Nephron (organoid): ENCODE results near the gene KLHL2.
A peak's percentile ranks its signal among the peaks of the same experiment; 100 is the strongest.
"Not testable (repeated sequence)": the region's sequence is repeated elsewhere in the genome, so short reads cannot be mapped to it uniquely, and the experiment has no call there.

Experiments used
- H3K27ac Mint-ChIP-seq, 3 experiments: 2 replicates each; pipeline ENCODE4 v1.8.0; 2020; ENCODE audit warnings: mixed read lengths in 3 of 3, mild to moderate bottlenecking in 2 of 3, moderate library complexity in 1 of 3
- H3K27me3 Mint-ChIP-seq: 2 replicates; pipeline ENCODE4 v1.8.0; 2021; ENCODE audit warnings: low read depth, mild to moderate bottlenecking, moderate library complexity, mixed read lengths
- H3K36me3 Mint-ChIP-seq: 2 replicates; pipeline ENCODE4 v1.8.0; 2020; ENCODE audit warnings: low read depth, mixed read lengths
- H3K4me1 Mint-ChIP-seq: 2 replicates; pipeline ENCODE4 v1.8.0; 2020; ENCODE audit warnings: mixed read lengths
- H3K4me3 Mint-ChIP-seq, 3 experiments: 2 replicates each; pipeline ENCODE4 v1.8.0; 2020; ENCODE audit warnings: mild to moderate bottlenecking in 3 of 3, mixed read lengths in 3 of 3, moderate library complexity in 2 of 3
- H3K9me3 Mint-ChIP-seq: 2 replicates; pipeline ENCODE4 v1.8.0; 2020; ENCODE audit warnings: mixed read lengths
- CTCF ChIP-seq, 3 experiments: fragments of 200-600 bp; sonication (generic); IDR thresholded peaks; one replicate each; pipeline ENCODE4 v1.5.0; 2021; ENCODE audit warnings: antibody characterized with exemption in 3 of 3; ENCODE audit not compliant: unreplicated experiment in 3 of 3

The KLHL2 gene

GRCh38 chr4:165244148-165244547 is 36.8 kb downstream of the KLHL2 start:
- H3K36me3 Mint-ChIP-seq, H3K9me3 Mint-ChIP-seq, H3K4me3 Mint-ChIP-seq, H3K4me1 Mint-ChIP-seq, H3K27me3 Mint-ChIP-seq, H3K27ac Mint-ChIP-seq: not testable (repeated sequence)

GRCh38 chr4:165244587-165245186 is 37.3 kb downstream of the KLHL2 start:
- H3K27ac Mint-ChIP-seq, H3K36me3 Mint-ChIP-seq, H3K9me3 Mint-ChIP-seq, H3K27me3 Mint-ChIP-seq, H3K4me1 Mint-ChIP-seq, H3K4me3 Mint-ChIP-seq: not testable (repeated sequence)

- no peak for TF ChIP-seq CTCF (IDR thresholded peaks at IDR 0.05; ENCODE audit: unreplicated experiment in 3 of 3)
- H3K27ac Mint-ChIP-seq = no peak overlapping the region
- no peaks in the 10 kb centered on the region for H3K4me1 Mint-ChIP-seq
- H3K4me3 Mint-ChIP-seq = no peak overlapping the region
- H3K36me3 Mint-ChIP-seq = peaks cover 3% of the 10 kb centered on the region
- no peaks in the 10 kb centered on the region for H3K9me3 Mint-ChIP-seq
- H3K27me3 Mint-ChIP-seq = no peaks in the 10 kb centered on the region
These were observed 40.7 kb downstream of the KLHL2 start for GRCh38 chr4:165248102-165248501.

GRCh38 chr4:165248904-165249303 is 41.5 kb downstream of the KLHL2 start:
- not testable (repeated sequence) for H3K36me3 Mint-ChIP-seq, H3K4me1 Mint-ChIP-seq, H3K4me3 Mint-ChIP-seq, H3K9me3 Mint-ChIP-seq, H3K27ac Mint-ChIP-seq, H3K27me3 Mint-ChIP-seq

GRCh38 chr4:165254771-165255170 is 47.4 kb downstream of the KLHL2 start:
- peak overlapping the region in 1 of 3 experiments; percentile 84 for H3K27ac Mint-ChIP-seq
- not testable (repeated sequence) for H3K27me3 Mint-ChIP-seq, H3K36me3 Mint-ChIP-seq, H3K9me3 Mint-ChIP-seq, H3K4me3 Mint-ChIP-seq
- peaks cover 25% of the 10 kb centered on the region for H3K4me1 Mint-ChIP-seq

GRCh38 chr4:165255439-165255838 is 48.1 kb downstream of the KLHL2 start:
- Mint-ChIP-seq H3K27ac (peak overlapping the region; percentile 84 to 87 (median 84)), H3K4me1 (peaks cover 25% of the 10 kb centered on the region), H3K4me3 (peak overlapping the region in 1 of 3 experiments; percentile 9)
- H3K36me3 Mint-ChIP-seq, H3K9me3 Mint-ChIP-seq, H3K27me3 Mint-ChIP-seq: not testable (repeated sequence)

GRCh38 chr4:165256074-165256659 is 48.8 kb downstream of the KLHL2 start:
- H3K27me3 Mint-ChIP-seq, H3K36me3 Mint-ChIP-seq, H3K9me3 Mint-ChIP-seq: not testable (repeated sequence)
- peak overlapping the region; percentile 84 to 87 (median 84) for H3K27ac Mint-ChIP-seq
- peaks cover 25% of the 10 kb centered on the region for H3K4me1 Mint-ChIP-seq
- peak overlapping the region in 1 of 3 experiments; percentile 31 for H3K4me3 Mint-ChIP-seq

GRCh38 chr4:165259776-165260175 is 52.4 kb downstream of the KLHL2 start:
- not testable (repeated sequence) for H3K27ac Mint-ChIP-seq, H3K27me3 Mint-ChIP-seq

GRCh38 chr4:165262306-165262705 is 54.9 kb downstream of the KLHL2 start:
- not testable (repeated sequence) for H3K4me3 Mint-ChIP-seq, H3K9me3 Mint-ChIP-seq, H3K36me3 Mint-ChIP-seq, H3K27ac Mint-ChIP-seq, H3K27me3 Mint-ChIP-seq, H3K4me1 Mint-ChIP-seq

More at GRCh38 chr4:165259776-165260175, 52.4 kb downstream of the KLHL2 start:
- H3K4me3 Mint-ChIP-seq, H3K9me3 Mint-ChIP-seq, H3K36me3 Mint-ChIP-seq: not testable (repeated sequence)
- peaks cover 21% of the 10 kb centered on the region for H3K4me1 Mint-ChIP-seq

- H3K9me3 Mint-ChIP-seq, H3K4me3 Mint-ChIP-seq, H3K27me3 Mint-ChIP-seq, H3K4me1 Mint-ChIP-seq, H3K27ac Mint-ChIP-seq: not testable (repeated sequence)
- H3K36me3 Mint-ChIP-seq = peaks cover 11% of the 10 kb centered on the region
These were observed 56.1 kb downstream of the KLHL2 start for GRCh38 chr4:165263466-165263865.

- H3K27me3 Mint-ChIP-seq, H3K27ac Mint-ChIP-seq, H3K4me1 Mint-ChIP-seq, H3K4me3 Mint-ChIP-seq: not testable (repeated sequence)
- Mint-ChIP-seq H3K9me3 (peaks cover 16% of the 10 kb centered on the region), H3K36me3 (peaks cover 31% of the 10 kb centered on the region)
These were observed 62.6 kb downstream of the KLHL2 start for GRCh38 chr4:165269931-165270330.

- H3K27ac Mint-ChIP-seq, H3K4me3 Mint-ChIP-seq, H3K27me3 Mint-ChIP-seq, H3K4me1 Mint-ChIP-seq: not testable (repeated sequence)
- H3K36me3 Mint-ChIP-seq = peaks cover 24% of the 10 kb centered on the region
- H3K9me3 Mint-ChIP-seq = peaks cover 12% of the 10 kb centered on the region
These were observed 66.1 kb downstream of the KLHL2 start for GRCh38 chr4:165273443-165273842.

GRCh38 chr4:165275357-165275756 is 68.0 kb downstream of the KLHL2 start:
- not testable (repeated sequence) for H3K4me3 Mint-ChIP-seq, H3K4me1 Mint-ChIP-seq

GRCh38 chr4:165279531-165279930 is 72.2 kb downstream of the KLHL2 start:
- H3K9me3 Mint-ChIP-seq, H3K27me3 Mint-ChIP-seq, H3K4me3 Mint-ChIP-seq, H3K4me1 Mint-ChIP-seq, H3K27ac Mint-ChIP-seq: not testable (repeated sequence)
- H3K36me3 Mint-ChIP-seq = peaks cover 26% of the 10 kb centered on the region

More at GRCh38 chr4:165275357-165275756, 68.0 kb downstream of the KLHL2 start:
- H3K27ac Mint-ChIP-seq, H3K9me3 Mint-ChIP-seq, H3K27me3 Mint-ChIP-seq: not testable (repeated sequence)
- H3K36me3 Mint-ChIP-seq = peaks cover 21% of the 10 kb centered on the region

- H3K4me3 Mint-ChIP-seq, H3K9me3 Mint-ChIP-seq, H3K27me3 Mint-ChIP-seq, H3K27ac Mint-ChIP-seq, H3K4me1 Mint-ChIP-seq: not testable (repeated sequence)
- peaks cover 29% of the 10 kb centered on the region for H3K36me3 Mint-ChIP-seq
These were observed 77.3 kb downstream of the KLHL2 start for GRCh38 chr4:165284697-165285096.
